HG03460 (cell line): ENCODE data around the gene ALG3.
A peak's percentile ranks its signal among the peaks of the same experiment; 100 is the strongest.

Source experiments
- ATAC-seq: cut with Tn5 transposase; IDR thresholded peaks from one replicate; pipeline ENCODE4 v1.9.1; 2021; ENCODE audit not compliant: unreplicated experiment

The ALG3 gene

DNA sequence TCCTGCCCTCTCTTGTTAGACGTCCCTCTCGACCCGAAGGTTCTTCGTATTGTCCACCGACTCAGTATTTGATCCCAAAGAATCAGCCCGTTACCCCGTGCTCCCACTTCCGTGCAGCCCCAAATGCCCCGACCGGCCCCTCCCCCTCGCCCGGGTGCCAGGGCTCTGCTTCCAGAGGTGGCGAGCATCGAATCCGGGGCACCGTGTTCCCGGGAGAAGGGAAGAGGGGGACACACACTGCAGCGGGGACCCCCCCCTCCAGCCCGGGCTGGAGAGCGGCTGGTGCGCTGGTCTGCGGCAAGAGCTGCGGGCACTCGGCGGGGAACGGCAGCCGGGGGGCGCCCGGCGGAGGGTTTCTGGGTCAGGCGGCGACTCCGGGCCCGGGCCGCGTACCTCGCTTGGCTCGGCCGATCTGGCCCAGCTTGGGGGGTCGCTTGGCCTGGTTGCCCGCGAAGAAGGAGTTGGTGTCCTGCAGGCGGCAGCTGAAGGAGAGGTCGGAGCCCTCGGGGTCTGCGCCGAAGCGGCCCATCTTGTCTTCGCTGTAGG, 12.0 kb upstream of the ALG3 start:
- ATAC-seq = no peak

DNA sequence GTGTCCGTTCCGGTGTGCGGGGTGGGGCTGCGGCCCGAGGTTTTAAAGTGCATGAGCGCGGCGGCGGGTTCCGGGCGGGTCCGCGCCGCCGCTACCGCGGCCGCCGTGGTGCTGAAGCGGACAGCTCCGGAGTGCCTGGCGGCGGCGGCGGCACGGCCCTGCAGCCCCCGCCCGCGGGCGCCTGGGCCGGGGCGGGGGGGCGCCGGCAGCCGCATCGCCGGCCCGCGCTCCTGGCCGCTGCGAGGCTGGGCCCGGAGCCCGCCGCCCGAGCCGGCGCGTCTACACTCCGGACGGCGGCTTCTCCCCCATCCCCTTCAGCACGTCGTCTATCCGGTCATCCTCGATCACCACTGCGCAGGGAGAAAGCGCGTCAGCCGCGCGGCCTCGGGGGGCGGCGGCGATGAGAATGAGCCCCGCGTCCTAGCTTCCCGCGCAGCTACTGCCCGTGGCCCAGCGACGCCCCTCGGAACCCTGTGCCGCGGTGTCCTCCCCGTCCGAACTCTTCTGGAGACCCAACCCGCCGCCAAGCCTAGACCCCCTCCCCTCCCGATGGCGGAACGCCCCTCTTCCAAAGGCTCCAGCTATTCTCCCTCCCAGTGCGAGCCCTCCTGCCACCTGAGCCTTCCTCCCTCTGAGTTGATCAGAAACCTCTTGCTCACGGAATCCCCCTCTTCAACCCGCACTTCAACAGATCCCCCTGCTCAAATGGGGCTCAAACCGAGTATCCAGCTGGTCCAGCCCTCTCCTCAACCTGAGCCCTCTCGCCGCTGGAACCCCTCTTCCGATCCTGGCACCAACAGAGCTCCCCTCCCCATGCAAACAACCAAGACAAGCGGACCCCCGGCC, 11.3 kb upstream of the ALG3 start:
- ATAC-seq = no peak

DNA sequence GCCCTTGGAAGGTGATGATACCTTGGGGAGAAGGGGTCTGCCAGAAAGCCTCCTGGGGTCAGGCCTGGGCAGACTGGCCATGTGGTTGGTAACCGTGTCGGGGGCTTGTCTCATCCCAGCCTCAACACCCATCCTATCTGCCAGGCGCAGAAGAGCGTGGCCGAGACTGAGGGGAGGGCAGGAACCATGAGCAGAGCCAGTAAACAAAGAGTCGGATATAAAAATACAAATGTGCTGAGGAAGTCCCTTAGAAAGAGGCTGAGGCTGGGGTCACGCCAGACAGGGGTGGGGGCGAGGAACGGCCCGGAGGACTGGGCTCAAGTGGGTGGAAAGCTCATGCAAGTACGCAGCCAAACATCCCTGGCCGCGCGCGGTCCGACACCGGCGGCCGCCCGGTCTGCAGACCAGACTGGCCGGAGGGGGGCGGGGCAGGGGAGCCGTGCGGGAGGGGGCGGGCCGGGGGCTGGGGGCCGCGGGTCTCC, 10.7 kb upstream of the ALG3 start:
- no peak for ATAC-seq

DNA sequence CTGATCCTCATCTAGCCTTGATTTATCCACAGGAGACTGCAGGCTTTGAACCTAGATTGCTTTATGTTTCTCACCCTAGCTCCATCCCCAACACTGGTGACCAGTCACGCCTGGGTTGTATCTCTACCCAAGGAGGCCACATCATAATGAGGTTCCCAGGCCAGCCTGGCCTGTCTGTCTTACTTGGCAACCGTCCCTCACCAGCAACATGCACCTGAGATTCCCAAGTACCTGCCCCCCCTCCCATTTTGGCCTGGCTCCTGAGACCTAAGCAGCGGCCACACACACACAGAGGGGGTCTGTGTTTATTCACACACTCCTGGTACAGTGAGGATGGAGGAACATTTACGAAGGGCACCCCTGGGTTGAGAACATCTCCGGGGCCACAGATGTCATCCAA, 10.2 kb upstream of the ALG3 start:
- no peak for ATAC-seq

DNA sequence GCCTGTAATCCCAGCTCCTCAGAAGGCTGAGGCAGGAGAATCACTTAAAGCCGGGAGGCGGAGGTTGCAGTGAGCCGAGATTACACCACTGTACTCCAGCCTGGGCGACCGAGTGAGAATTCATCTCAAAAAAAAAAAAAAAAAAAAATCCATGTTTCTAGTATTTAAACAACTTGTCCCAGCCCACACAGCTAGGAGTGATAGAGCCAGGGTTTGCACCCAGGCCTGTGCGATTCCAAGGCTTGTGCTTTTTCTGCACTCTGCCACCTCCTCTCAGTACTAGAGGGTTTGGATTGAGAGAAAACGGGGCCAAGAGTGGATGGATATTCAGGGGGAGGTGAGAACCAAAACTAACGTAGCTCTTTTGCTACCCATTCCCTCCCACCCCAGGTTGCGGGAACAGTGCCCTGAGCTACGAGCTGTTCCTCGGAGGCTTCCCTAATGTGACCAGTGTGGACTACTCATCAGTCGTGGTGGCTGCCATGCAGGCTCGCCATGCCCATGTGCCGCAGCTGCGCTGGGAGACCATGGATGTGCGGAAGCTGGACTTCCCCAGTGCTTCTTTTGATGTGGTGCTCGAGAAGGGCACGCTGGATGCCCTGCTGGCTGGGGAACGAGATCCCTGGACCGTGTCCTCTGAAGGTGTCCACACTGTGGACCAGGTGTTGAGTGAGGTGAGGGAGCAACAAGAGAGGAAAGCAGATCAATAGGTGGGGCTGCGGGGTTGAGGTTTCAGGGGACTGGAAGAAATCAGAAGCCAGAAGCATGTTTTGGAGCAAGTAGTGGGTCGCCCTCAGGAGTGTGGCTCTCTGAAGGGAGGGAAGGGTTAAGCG, 8.5 kb upstream of the ALG3 start:
- no peak for ATAC-seq

DNA sequence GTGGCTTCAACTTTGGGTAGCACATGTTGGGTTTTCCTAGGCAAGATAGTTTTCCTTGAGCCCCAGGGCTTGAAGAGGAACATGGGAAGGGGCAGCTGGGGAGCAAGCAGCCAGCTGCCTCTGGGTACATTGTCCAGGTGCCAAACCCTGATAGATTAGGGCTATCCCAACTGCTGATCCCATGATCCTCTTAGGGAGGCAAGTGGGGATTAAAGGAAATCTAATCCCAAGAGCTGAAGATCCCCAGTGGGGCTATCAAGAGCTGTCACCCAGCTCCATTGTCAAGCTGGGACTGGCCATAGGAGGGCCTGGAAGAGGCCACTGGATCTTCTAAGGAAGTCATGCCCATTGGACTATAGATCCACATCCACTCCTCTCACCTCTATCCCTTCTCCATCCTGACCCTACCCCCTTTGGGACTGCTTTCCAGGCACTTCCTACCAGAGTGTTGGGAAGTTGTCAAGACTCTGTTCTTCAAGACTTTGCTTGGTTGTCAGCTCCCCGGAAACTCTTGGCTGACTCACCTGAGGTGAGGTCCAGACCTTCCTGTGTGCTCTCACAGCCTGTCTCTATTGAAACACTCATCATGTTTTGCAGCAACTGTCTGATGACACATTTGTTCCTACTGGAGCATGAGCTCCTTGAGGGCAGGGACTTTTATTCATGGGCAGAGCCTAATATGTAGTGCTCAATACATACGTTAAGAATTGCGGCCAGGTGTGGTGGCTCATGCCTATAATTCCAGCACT, 6.7 kb upstream of the ALG3 start:
- ATAC-seq = no peak

DNA sequence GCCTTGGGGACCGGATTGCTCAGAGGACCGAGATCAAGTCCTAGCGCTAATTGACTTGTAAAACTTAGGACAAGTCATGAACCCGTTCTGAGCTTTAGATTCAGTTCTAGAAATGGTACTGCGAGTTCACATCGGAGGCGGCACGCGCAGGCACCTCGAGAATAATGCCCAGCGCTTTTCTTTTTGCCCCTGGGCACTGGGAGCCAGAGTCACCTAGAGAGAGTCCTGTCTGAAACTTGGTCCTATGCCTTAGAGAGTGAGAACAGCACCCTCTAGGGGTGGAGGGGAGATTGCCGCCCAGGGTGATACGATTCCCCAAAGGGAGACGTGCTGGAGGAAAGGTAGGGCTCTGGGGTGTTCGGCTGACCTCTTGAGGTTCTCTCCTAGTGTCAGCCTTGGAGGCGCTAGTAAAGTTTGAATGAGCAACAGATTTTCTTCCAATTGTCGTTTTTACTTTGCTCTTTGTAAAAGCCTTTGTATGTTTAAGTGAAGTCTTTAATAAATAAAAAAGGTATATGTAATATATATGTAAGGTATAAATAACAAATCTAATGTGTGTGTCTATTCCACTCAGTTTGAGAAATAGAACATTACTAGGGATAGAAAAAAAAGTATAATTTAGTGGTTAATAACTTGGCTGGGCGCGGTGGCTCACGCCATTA, 1.5 kb upstream of the ALG3 start:
- peak; percentile 76 for ATAC-seq

DNA sequence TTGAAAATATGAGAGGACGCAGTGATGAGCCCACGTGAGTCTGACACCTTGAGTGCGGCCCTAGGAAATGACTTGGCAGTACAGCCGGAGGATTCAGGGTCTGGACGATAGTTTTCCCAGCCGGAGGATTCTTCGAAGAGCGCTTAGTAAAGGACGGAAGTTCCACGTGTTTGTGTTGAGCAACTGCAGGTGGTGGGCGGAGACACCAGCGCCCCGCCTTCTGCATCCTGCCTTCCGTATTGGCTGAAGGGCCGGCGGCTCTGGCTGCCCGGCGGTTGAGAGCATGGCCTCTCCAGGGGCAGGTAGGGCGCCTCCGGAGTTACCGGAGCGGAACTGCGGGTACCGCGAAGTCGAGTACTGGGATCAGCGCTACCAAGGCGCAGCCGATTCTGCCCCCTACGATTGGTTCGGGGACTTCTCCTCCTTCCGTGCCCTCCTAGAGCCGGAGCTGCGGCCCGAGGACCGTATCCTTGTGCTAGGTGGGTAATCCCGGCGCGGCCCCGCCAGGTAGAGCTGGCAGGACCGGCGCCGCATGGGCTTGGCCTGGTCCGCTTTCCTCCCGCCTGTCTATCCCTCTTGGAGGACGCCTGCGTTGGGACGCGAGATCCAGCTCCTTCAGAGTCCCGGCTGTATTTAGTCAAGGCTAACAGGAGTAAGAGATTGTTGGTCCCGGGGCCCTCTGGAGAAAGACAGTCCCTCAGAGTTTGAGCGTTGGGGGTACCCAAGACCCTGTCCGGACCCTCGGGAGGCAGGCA, 827 bp upstream of the ALG3 start, which contains the start of gene EEF1AKMT4:
EEF1AKMT4 (plus strand) TSS at position 261 of the 755 bp plus-strand sequence; CDS start at position 284, 23 bp downstream.
- ATAC-seq = peak; percentile 85

DNA sequence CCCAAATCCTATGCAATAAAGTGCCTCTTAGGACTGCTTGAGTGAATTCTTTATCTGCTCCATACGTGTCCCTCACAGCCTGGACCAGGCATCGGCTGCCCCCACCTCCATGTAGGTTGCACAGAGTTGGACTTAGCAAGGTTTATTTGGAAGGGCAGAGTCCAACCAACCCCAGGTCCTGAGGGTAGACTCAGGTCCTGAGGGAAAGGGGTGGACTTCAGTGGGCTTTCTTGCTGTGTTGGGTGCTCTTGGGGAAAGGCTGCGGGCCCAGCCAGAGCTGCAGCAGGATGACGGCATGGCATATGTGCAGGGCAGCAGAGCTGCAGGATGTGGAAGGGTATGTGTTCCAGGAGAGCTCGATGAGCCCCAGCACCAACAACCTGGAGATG, 6.5 kb downstream of the ALG3 start:
- ATAC-seq = no peak

DNA sequence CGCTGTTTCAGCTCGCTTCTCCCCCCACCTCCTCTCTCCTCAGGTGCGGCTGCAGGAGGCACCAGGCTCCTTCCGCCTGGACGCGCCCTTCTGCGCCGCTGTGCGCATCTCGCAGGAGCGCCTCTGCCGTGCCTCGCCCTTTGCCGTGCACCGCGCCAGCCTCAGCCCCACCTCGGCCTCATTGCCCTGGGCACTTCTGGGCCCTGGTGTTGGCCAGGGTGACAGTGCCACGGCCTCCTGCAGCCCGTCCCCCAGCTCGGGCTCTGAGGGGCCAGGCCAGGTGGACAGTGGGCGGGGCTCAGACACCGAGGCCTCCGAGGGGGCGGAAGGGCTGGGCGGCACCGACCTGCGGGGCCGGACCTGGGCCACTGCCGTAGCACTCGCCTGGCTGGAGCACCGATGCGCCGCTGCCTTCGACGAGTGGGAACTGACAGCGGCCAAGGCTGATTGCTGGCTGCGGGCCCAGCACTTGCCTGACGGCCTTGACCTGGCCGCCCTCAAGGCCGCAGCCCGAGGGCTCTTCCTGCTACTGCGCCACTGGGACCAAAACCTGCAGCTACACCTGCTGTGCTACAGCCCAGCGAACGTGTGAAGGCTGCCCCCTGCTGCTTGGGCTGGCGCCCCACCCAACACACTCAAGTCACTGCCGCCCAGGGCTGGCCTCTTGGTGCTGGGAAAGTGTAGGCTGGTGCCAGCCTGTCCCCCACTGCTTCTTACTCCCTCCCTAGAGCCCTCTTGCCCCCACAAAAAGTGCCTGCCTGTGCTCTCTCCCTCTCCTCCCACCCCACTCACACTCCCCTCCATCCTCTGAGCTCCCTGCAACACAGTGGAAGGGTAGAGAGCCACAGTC, 7.1 kb downstream of the ALG3 start:
- ATAC-seq = no peak

DNA sequence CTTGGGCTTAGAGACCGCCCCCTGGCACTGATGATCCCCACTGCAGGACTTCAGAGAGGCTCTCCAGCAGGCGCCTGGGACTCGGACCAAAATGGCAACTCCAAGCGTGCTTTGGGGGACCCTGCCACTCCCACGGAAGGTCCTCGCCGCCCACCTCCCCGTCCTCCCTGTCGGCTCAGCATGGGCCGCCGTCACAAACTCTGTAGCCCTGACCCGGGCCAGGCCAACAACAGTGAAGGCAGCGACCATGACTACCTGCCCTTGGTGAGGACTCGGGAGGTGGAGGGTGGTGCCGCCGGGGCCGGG, 7.7 kb downstream of the ALG3 start:
- no peak for ATAC-seq

DNA sequence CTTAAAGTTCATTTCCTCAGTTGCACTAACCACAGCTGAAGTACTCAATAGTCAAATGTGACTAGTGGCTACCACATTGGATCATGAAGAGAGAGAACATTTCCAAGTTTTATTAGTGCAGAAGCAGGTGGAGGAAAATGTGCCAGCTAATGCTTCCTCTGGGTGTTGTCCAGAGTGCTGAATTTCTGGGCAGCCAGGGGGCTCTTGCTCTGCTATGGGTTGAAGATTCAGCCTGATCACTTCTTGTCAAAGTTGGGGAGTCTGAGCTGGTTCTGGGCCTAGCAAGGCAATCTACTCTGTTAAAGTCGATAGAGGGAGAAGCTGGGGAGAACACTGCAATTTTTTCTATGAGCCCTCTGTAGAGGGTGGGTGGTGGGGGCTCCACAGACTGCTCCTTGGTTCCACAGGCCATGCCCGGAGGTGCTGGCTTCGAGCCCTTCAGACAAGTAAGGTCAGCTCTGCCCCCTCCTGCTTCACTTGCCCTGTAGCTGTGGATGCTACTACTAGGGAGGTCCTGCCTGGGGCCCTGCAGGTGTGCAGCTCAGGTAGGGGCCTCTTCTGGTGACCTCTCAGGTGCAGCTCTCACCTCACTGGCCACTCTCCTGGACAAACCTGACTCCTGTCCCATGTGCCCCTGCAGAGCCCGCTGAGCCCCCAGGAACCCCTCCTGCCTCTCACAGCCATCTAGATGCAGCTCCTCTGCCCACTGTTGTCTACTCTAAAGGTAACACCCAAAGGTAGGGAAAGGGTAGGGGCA, 8.2 kb downstream of the ALG3 start:
- no peak for ATAC-seq

DNA sequence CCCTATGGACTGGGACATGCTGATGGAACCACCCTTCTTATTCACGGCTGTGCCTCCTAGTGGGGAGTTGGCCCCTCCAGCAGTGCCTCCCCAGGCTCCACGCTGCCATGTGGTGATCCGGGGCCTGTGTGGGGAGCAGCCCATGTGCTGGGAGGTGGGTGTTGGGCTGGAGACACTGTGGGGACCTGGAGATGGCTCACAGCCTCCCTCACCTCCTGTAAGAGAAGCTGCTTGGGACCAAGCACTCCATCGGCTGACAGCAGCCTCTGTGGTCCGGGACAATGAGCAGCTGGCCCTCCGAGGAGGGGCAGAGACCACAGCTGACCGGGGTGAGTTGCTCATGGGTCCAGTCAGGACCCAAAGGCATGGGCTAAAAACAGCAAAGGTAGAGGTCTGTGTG, 9.1 kb downstream of the ALG3 start:
- no peak for ATAC-seq

DNA sequence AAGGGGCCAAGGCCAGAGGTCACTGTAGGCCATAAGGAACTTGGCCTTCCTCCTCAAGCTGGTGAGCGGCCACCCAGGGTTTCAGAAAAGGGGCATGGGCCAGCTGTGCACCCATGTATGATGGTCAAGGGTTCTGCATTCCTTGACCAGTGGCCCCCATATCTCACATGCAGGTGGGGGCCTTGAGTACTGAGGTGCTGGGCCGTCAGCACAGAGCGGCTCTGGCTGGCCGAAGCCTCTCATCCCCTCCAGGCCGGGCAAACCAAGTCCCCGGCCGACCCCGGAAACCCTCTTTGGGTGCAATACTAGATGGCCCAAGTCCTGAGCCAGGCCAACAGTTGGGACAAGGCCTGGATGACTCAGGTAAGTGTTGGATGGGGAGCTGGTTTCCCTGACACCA, 9.5 kb downstream of the ALG3 start:
- no peak for ATAC-seq

DNA sequence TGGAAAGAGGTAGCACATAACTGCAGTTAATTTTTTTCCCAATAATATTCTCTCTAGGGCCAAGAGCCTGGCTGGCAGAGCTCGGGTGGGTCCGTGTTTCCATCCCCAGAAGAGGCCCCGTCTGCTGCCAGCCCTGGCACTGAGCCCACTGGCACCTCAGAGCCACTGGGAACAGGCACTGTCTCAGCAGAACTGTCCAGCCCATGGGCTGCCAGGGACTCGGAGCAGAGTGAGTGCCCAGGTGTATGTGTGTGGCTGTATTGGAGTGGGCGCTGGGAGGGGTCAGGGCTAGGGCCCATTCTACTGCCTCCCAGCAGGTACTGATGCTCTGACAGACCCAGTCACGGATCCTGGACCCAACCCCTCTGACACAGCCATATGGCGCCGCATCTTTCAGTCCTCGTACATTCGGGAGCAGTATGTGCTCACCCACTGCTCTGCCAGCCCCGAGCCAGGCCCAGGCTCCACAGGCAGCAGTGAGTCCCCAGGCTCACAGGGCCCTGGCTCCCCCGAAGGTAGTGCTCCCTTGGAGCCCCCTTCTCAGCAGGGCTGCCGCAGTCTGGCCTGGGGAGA, 10.4 kb downstream of the ALG3 start:
- no peak for ATAC-seq

DNA sequence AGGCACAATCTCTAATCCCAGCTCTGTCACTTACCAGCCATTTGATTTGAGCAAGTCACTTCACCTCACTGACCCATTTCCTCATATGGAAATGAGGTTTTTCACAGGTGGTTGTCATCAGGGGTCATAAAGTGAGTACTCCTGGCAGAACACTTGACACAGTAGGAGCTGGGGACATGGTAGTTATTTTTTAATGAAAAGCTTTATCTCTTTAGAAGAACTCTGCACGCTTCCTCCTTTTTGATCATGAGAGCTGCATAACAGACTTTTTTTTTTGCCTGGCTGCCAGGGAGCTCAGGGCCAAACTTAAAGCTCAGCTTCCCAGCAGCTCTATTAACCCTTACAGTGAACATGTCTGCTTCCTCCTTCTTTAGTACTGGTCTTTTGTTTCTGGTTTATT, 11.0 kb downstream of the ALG3 start:
- no peak for ATAC-seq

DNA sequence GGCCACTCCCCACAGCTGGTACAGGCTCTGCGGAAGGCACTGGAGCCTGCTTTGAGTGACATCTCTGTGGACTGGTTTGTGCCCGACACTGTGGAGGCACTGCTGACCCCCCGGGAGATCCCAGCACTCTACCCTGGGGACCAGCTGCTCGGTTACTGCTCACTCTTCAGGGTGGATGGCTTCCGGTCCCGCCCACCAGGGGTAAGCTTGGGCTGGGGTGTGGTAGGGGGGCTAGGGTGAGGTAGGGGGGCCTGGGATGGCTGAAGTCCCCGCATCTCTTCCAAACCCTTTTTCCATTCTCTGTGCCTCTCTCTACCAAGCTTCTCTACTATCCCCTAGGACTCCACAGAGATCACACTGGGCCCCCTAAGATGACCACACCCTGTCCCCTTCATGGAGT, 11.6 kb downstream of the ALG3 start:
- ATAC-seq = no peak

DNA sequence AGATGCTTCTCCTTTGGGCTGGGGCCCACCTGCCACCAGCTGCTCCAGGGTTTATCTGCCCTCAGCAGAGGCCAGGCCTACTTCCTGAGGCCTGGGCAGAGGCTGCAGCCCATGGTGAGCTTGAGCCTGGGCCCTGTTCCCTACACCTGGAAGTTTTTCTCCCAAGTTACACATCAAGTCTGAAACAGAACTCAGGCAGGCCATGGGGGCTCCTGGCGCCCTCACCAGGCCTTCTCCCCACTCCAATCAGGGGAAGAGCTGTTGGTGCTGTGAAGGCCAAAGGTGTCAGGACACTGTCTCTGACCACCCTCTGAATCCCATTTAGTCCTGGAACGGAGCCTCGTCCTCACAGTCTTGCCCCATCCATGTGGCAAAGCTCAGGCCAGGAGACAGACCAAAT, 12.1 kb downstream of the ALG3 start:
- no peak for ATAC-seq
